HG02763 (cell line): ENCODE measurements around the gene KCNK4.
"Not testable (repeated sequence)": the region's sequence is repeated elsewhere in the genome, so short reads cannot be mapped to it uniquely, and the experiment has no call there.

Experiments used
- ATAC-seq: cut with Tn5 transposase; IDR thresholded peaks from one replicate; pipeline ENCODE4 v1.9.1; 2021; ENCODE audit warnings: mild to moderate bottlenecking, moderate library complexity; ENCODE audit not compliant: unreplicated experiment

The KCNK4 gene

DNA sequence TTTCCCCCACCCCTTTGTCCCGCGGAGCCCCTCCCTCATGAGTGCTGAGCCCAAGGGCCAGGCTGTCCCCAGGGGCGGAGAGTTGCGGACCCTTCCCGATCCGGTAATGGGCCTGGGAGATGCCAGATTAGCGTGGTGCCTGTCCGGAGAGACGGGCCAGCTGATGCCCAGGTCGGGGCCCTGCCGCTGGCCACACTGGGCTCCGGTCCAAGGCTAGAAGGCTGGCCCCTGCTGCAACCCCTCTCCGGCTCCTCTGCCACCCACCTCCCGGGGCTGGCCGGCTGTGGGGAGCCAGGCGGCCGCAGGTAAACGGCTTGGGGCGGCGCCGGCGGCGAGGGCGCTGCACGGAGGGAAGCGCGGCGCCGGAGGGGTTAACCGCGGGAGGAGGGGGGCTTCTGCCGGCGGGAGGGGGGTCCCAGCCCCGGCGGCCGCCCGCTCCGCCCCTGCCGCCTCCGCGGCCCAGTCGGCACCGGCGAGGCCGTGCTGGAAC lies at the start of gene KCNK4:
Gene KCNK4, plus strand, starts transcription at position 41 of the 490 bp plus-strand sequence. CDS start 1,717 bp downstream, outside the sequence.
- ATAC-seq, result no peak

DNA sequence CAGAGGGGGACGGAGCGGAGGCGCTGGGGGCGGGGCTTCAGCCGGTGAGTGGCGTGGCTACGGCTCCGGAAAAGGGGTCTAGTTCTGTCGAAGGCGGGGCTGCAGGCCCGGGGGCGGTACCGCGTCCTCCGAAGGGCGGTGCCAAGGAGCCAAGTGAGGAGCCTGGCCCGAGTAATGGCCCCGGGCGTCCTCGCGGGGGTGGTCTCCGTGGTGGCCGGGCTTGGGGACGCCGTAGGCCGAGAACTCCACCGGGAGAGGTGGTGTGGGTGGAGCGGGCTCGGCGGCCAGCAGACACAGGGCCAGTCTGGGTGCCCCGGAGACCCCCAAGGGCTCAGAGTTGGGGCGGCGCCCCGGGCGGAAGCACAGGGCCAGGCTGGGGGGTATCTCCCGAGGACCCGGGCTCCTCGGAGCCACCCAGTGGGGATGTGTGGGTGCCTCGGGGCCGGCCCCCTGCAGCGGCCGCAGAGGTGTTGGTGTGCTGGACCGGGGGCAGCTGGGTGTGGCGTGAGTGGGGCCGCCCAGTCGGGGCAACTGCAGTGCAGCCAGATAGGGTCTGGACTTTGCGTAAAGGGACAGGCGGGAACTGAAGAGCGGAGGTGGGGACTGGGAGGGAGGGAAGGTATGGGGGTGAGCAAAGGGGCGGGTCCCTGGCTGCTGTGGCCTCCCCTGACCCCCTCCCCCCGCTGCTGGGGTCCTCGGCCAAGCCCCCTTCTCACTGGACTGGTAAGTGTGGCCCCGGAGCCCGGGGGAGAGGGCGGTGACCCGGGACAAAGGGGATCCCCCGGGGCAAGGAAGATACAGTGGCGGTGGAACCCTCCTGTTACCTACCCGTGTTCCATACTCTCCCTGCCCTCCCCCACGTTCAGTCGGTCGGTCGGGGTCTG lies 49.4 kb upstream of the KCNK4 start:
- ATAC-seq, result peak; percentile 4

DNA sequence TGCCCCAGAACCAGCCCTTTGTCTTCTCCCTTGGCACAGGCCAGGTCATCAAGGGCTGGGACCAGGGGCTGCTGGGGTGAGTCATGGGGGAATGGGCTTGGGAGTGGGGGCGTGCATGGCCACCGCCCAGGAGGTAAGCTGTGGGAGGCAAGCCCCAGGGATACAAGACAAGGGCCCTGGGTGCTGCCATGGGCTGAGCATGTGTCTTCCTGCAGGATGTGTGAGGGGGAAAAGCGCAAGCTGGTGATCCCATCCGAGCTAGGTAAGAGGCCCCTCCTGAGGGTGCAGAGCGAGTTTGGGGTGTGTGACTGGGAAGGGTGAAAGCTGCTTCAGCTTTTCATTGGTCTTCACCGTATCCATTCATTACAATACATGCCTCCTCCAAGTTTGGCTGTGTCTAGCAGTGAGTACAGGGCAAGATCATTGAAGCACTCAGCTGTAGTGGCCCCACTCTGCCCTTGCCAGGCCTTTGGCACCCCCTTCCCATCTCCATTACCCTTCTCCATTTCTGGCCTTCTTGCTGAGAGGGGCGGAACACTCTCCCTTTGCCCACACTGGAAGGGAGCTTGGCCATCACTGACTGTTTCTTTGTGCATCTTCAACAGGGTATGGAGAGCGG lies 47.8 kb upstream of the KCNK4 start:
- no peak for ATAC-seq

DNA sequence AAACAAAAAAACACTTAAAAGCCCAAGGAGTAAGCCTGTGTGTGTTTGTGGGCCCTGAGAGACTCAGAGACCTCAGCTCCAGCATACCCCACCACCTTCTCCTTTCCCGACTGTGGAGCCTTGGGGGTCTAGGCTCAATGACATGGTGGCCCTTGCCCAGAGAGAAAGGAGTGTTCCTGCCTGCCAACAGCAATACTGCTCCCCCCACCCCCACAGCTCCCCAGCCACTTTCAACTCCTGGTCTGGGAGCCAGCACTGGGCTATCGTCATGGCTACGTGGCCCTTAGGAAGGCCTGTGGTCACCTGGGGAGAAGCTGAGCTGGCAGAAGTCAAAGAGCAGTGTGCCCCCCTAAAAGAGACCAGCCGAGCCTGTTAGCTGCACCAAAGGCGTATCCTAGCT lies 47.0 kb upstream of the KCNK4 start:
- no peak for ATAC-seq

DNA sequence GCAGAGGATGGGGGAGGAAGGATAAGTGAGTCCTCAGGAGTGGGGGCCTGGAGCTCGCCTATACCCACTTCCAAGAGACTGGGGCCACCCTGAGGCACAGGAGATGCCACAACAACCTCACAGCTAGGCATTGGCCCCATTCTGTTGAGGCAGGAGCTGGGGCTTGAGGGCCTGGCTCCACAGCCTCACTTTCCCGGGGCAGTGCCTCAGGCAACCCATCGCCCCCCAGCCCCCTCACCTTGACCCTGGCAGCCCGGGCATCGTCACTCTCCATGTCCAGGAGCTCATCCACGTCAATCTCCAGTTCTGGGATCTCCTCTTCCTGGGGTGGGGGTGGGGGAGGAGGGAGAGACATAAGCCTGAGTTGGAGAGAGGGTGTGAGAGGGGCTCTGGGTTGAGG lies 46.1 kb upstream of the KCNK4 start:
- no peak for ATAC-seq

DNA sequence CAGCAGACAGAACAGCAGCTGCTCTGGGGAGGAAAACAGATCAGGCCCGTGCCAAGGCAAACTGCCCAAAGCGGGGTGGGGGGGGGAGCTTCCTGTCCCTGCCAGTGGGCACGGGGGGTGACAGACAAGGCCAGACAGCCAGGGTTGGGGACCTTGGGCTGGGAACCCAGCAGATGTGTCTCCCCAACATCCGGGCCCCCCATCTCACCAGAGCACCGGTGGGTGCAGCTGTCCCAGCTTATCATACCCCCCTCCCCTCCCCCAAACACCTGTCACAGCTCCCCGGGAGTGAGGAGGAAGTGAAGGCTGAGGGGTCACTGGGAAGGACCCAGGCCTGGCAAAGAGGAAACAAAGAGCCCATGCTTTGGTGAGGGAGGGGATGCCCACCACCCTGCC lies 45.7 kb upstream of the KCNK4 start:
- no peak for ATAC-seq

DNA sequence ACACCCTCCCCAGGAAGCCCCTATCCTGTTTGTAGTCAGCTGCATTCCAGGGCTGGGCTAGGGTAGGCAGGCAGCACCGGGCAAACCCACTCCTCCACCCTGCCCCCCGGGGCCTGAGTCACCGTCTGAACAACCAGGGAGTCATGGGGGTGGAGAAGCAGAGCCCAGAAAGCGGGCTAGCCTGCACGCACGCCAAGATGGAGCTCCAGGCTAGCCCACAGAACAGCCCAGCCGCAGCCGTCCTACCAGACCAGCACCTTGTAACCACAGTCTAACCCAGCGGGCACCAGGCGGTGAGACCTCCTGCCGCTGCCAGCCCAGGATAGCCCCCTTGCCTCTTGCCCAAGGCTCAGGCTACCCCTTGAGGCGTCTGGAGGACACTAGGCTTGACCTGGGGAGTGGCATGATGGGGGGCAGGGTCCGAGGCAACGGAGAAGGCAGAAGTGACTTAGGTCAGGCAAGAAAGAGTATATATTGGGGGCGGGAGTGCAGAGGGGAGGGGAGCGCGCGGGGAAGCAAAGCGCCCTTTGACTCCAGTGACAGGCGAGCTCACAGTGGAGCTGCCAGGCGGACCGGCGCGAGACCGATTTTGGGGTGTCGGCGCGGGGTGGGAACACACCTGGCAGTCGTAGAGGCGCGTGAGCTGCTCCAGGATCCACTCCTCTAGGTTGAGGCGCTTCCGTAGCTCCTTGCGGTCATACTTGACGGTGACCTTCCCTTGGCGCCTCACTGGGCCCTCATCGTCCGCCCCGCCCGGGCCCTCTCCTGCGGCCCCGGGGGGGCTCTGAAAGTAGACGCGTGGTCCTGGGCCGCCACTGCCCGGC lies 45.1 kb upstream of the KCNK4 start:
- no peak for ATAC-seq

DNA sequence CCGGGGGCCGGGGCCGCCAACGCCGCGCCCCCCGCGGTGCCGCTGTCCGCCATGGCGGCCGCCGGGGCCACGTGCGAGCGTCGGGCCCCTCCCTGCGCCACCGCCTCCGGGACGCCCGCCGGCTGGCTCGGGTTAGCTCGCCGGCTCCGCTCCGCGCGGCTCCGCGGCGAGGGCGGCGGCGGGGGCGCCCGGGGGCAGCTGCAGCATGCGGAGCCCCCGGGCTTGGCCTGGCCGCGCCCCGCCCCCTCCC lies 44.6 kb upstream of the KCNK4 start:
- ATAC-seq, result not testable (repeated sequence)

DNA sequence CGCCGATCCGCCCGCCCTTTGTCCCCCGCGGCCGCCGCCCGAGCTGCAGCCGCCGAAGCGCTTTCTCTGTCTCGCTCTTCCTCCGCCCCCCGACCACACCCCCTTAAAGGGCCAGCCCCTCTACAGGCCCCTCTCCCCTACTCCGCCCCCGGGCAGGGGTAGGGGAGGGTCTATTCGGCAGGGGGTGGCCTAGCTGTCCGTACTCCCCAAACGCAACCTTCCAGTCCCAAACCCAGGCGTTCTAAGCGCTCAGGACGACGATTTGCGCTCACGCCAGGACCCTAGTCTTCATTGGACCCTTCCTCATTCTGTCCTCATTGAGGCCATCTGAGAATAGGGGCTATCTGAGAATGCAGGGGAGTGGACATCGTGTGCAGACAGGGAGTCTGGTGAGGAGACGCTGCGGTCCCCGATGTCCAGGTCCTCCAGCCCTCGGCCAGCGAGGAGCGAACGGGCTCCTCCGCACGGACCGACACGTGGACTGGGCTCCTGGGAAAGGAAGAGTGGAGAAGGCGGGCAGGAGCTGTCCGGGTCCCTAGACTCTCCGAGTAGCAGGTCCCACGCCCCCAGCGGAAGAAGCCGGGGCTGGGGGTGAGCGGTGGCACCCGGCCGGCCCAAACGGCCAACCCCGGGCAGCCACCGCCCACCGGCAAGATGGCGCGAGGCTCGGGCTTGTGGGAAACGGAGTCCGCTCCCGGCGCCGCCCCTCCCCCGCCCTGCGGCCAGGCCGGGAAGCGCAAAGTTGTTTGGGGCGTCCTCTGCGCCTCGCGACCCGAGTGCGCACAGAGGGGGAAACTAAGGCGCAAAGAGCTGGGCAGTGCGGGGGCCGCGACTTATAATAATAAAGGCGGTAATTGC lies 44.0 kb upstream of the KCNK4 start, which contains the start of gene PPP1R14B:
Gene PPP1R14B, minus strand, starts transcription at position 73 of the 858 bp plus-strand sequence. CDS start 270 bp downstream, outside the sequence.
- ATAC-seq, result peak; percentile 33

DNA sequence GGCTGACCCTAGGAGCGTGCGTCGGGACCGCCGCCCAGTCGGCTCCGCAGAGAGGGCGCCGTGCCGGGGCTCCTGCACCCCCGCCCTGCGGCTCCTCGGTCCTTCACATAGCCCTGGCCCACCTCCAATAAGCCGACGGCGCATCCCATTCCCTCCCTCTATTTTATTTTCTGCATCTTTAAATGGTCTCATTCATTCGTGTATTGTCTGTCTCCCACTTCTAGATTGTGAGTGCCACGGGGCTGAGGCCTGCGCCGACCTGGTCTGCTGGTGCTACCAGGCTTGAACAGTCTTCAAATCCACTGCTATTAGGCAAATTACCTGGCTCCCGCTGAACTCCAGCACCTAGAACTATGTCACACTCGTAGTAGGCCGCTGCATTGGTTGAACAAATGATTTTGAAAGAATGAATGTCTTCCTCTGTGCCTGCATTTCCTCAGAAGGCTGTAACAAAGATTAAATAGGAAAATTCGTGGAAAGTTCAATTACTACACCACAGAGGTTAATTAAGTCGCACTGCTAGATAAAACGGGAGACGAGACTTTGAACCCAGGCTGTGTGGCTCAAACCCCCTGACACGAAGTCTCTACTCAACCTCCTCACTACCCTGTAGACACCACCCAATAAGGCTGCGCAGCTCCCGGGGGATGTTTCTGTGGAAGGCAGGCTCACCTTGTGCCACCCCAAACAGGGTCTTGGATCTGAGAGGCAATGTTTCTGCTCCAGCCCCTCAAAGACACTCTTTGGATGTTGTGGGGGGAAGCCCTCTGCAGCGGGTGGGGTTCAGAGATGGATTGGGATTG lies 43.2 kb upstream of the KCNK4 start:
- no peak for ATAC-seq

DNA sequence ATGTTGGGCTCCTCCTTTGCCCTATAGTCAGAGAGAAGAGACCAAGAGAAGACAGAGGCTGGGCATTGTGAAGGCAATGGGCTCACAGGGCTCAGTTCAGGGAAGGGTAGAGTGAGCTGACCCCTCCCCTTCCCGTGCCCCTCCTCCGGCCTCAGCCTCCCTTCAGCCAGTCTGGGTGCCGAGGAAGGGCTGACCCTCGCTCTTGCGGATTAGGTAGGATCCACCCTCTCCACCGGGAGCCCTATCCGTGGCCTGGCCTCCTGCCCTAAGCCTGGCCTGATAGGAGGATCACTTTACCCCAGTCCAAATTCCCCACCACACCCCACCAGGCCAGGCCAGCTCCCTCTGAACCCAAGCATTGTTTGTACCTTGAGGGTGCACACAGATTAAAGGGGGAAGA lies 42.5 kb upstream of the KCNK4 start:
- no peak for ATAC-seq

DNA sequence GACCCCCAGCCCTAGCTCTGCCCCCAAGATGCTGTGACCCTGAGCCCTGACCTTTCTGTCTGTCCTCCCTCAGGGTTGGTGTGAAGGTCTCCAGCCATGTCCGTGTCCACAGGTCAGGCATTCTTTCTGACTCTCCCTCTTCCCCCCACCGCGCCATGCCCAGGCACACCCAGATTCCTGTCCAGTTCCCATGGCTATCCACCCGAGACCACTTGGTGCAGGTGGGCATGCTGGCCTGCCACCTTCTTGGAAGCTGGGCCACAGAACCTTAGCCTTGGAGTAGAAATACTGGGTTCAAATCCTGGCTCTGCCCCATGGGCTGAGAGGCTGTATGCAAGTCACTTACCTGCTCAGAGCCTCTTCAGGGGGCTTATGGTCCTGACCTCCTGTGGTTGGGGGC lies 42.1 kb upstream of the KCNK4 start:
- ATAC-seq, result no peak

DNA sequence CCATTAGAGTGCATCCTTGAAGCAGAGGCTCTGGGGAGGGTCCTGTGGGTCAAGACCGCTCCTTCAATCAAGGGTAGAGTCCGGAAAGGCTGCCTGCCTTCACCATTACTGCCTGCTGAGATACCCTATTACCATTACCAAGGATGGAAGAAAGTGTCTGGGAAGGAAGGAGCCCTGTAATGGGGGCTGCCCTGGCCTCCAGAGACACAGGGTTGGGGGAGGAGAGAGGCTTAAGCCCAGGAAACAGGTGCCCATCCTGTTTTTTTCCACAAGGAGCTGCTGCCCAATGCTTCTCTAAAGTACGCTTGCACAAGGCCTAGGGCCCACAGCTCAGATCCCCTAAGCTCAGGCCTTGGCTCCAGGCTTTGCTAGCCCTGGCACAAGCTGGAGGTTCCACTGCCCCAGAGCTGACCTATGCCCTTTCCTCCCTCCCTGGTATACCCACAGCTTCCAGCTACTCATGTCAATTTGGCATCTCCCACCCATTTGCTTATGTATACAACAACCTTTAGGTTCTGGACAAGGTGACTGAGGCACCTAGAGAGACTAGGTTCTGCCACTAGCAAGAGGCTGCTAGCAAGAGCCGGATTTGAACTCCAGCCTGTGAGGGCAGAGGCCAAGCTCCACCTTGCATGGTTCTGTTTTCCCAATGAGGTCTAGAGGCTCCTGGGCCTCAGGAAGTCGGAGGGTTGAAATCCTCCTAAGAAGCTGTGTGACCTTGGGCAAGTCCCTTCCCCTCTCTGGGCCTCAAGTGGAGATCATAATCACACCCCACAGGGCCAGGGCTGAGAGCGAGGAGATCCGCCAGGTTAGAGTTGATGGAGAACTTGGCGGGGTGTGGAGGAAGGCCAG lies 41.3 kb upstream of the KCNK4 start:
- ATAC-seq, result no peak

DNA sequence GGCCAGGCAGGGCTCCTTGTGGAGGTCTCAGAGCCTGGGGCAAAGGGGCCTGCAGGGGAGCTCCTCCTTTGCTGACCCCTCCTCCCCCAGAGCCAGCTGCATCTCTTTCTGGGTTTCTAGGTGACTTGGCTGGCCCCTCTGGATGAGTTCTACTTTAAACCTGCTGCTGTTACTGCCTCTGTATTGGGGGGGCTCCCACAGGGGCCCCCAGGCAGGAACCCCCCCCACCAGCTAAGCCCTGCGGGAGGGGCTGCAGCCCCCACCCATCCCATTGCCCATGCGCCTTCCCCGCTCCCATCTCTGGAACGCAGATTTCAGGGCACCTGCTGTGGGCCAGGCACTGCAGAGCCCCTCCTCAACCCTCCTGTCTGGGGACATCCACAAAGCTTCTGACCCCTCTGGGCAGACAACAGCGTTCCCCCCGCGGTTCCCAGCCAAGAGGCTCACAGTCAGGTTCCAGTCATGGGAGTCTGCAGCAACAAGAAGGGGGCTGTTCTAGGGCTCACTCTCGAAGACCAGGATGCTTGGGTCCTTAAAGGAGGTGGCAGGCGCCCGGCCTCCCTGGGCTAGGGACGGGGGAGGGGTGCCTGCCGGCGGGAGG lies 40.6 kb upstream of the KCNK4 start:
- no peak for ATAC-seq

DNA sequence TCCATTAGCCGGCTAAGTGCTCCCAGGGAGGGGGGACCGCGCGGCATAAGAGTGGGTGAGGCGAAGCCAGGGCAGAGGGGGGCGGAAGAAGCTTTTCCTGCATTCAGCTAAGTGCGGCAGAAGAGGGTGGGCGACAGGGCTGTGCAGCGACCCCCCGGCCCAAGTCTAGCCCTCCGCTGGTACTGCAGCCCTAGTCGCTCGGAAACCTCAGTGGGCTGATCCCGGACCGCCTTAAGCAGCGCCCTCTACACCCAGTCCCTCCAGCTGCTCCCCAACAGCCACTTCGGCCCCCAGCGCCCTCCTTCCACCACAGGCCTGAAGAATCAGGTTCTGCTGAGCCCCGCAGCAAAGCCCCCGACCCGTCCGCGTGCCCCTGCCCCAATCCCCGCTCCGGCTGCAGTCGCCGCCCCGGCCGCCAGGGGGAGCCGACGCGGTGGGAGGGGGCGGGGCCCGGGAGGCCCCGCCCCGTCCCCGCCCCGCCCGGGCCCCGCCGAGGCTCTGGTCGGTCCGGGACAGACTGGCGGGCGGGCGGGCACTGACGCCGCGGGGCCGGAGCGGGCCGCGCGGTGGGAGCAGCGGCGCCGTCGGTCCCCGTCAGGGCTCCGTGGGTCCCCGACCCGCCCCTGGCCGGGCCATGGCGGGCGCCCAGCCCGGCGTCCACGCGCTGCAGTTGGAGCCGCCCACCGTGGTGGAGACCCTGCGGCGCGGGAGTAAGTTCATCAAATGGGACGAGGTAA lies 39.9 kb upstream of the KCNK4 start, which contains the start of gene PLCB3:
Gene PLCB3, plus strand, starts transcription at position 515 of the 737 bp plus-strand sequence. Its CDS starts 120 bp downstream, at position 635.
- ATAC-seq, result no peak

DNA sequence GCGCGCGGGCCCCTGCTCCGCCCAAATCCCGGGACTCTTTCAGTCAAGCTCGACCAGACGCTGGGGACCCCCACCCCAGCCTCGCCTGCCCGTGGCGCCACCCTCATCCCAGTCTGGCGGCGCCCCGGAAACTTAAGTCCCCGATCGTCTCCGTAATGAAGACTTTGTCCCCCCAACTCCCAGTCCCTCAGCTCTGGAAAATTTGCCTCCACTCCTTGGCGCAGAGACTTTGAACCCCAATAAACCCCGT lies 39.4 kb upstream of the KCNK4 start:
- ATAC-seq, result no peak

DNA sequence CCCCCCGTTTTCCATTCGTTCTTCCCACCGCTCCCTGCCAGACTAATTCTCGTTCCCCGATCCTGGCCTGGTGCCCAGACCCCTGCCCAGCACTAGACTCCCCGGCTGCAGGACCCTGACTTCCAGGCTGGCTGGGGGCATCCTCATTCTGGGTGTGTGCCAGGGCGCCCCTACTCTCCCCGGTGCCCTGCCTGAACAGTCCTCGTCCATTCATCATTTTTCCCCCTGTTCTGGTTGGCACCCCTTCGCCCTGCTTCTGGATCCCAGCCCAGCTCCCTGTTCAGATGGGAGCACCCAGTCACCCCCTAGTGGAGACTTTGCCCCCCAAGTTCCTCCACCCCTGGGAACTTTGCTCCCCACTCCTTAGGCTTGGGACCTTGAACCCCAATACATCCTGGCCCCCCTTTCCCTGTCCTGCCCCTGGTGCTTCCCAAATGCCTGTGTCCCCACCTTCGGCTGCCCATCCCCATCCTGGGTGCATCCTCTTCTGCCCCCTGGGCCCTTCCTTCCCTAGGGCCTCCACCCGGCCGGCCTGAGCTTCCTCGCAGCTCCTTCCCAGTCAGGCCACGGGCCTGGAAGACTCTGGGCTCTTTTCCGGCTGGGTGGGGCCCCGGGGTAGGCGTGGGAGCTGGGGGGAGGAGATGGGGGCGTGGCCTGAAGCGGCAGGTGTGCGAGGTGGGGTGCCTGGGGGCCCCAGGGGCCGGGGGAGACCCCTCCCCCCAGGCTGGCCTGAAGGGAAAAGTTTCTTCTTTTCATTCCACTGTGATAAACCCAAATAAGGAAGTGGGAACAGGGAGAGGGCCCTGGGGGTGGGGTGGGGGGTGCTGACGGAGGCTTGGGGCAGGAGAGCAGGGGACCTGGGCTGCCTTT lies 38.9 kb upstream of the KCNK4 start:
- no peak for ATAC-seq
